SK-N-SH (cell line): ENCODE data around the gene RELCH. TPM values are rescaled to one million over a fixed set of nuclear protein-coding genes. Genes with fewer than 3 reads are reported as not detected.

Source experiments
- CTCF ChIA-PET: fragments of 300-600, 350-600 bp; formaldehyde crosslinking; extraction: SDS; loops from one replicate; lab custom pipeline; 2021; lab: Yijun Ruan, JAX
- POLR2A ChIA-PET: fragments of 350-600 bp; sonication (Branson Sonifier 250); formaldehyde crosslinking; extraction: SDS; loops from one replicate; lab custom pipeline; 2020; ENCODE audit warnings: antibody characterized with exemption, inconsistent platforms; lab: Yijun Ruan, JAX
- DNase-seq: peaks from one replicate; pipeline ENCODE4 v3.0.0; 2012
- H2AFZ ChIP-seq: fragments of 200-600 bp; sonication (generic); 2 replicates; pipeline ENCODE4 v1.8.1; 2016; ENCODE audit warnings: antibody characterized with exemption, mild to moderate bottlenecking, low read depth
- H3F3A ChIP-seq: fragments of 200-600 bp; sonication (generic); replicated peaks from 2 replicates; pipeline ENCODE3; 2016; ENCODE audit warnings: antibody characterized with exemption, mild to moderate bottlenecking; ENCODE audit not compliant: insufficient read depth
- H3K27ac ChIP-seq, 2 experiments: fragments of 200-500 bp in 1 of 2; fragments of 200-600 bp in 1 of 2; sonication (Bioruptor generic) in 1 of 2; sonication (generic), shearing (Covaris generic) in 1 of 2; 2 replicates each; pipeline versions ENCODE4 v1.5.1 to v1.6.1; 2014 to 2016; ENCODE audit warnings: low read depth in 2 of 2, inconsistent platforms in 1 of 2, low read length in 1 of 2, mild to moderate bottlenecking in 1 of 2, mixed read lengths in 1 of 2
- H3K27me3 ChIP-seq: fragments of 200-600 bp; sonication (generic), shearing (Covaris generic); 2 replicates; pipeline ENCODE4 v1.6.1; 2016; ENCODE audit warnings: mixed run types; ENCODE audit not compliant: insufficient read depth
- H3K36me3 ChIP-seq, 2 experiments: fragments of 200-500 bp in 1 of 2; fragments of 200-600 bp in 1 of 2; sonication (Bioruptor generic) in 1 of 2; sonication (generic) in 1 of 2; replicated peaks in 1 of 2; 2 replicates each; pipeline versions ENCODE3 to v1.5.1; 2014 to 2016; ENCODE audit warnings: low read length in 1 of 2, mild to moderate bottlenecking in 1 of 2; ENCODE audit not compliant: insufficient read depth in 2 of 2, control insufficient read depth in 1 of 2
- H3K4me1 ChIP-seq, 2 experiments: fragments of 200-500 bp in 1 of 2; fragments of 200-600 bp in 1 of 2; sonication (Bioruptor generic) in 1 of 2; sonication (generic), shearing (Covaris generic) in 1 of 2; 2 replicates each; pipeline versions ENCODE4 v1.5.1 to v1.6.1; 2014 to 2016; ENCODE audit warnings: low read depth in 1 of 2, low read length in 1 of 2, mixed run types in 1 of 2; ENCODE audit not compliant: insufficient read depth in 2 of 2, control insufficient read depth in 1 of 2
- H3K4me2 ChIP-seq: fragments of 200-600 bp; sonication (generic), shearing (Covaris generic); 2 replicates; pipeline ENCODE4 v1.6.1; 2017; ENCODE audit warnings: mixed run types
- H3K4me3 ChIP-seq, 2 experiments: fragments of 200-500 bp in 1 of 2; fragments of 200-600 bp in 1 of 2; sonication (Bioruptor generic) in 1 of 2; sonication (generic), shearing (Covaris generic) in 1 of 2; 2 replicates each; pipeline versions ENCODE4 v1.5.1 to v1.8.1; 2014 to 2016; ENCODE audit warnings: low read depth in 2 of 2, inconsistent platforms in 1 of 2, low read length in 1 of 2, mild to moderate bottlenecking in 1 of 2, mixed read lengths in 1 of 2, moderate library complexity in 1 of 2
- H3K79me2 ChIP-seq: fragments of 200-600 bp; sonication (generic); 2 replicates; pipeline ENCODE4 v1.8.1; 2017; ENCODE audit warnings: mild to moderate bottlenecking; ENCODE audit not compliant: insufficient read depth
- H3K9ac ChIP-seq: fragments of 200-600 bp; sonication (generic); 2 replicates; pipeline ENCODE4 v1.6.1; 2017; ENCODE audit warnings: mixed run types
- H3K9me2 ChIP-seq: fragments of 200-600 bp; sonication (generic); 2 replicates; pipeline ENCODE4 v1.6.1; 2017; ENCODE audit warnings: mixed run types
- H3K9me3 ChIP-seq: fragments of 200-600 bp; sonication (generic); 2 replicates; pipeline ENCODE4 v1.6.1; 2017; ENCODE audit warnings: mixed run types, mild to moderate bottlenecking, moderate library complexity
- H4K20me1 ChIP-seq: fragments of 200-600 bp; sonication (generic); 2 replicates; pipeline ENCODE4 v1.6.1; 2017; ENCODE audit warnings: mild to moderate bottlenecking, mixed run types; ENCODE audit not compliant: insufficient read depth
- CHD2 ChIP-seq: fragments of 150-350 bp; IDR thresholded peaks from 2 replicates; pipeline ENCODE4 v1.6.1; 2018; ENCODE audit warnings: low read length; ENCODE audit not compliant: partially characterized antibody
- EZH2phosphoT487 ChIP-seq: fragments of 200-600 bp; sonication (generic); IDR thresholded peaks from 2 replicates; pipeline ENCODE4 v1.6.1; 2017; ENCODE audit warnings: low read depth, mixed run types, mild to moderate bottlenecking, antibody characterized with exemption, moderate library complexity, borderline replicate concordance
- GATA2 ChIP-seq: sonication (generic); formaldehyde crosslinking; IDR thresholded peaks from 2 replicates; pipeline ENCODE4 v1.5.0; 2020; ENCODE audit warnings: mild to moderate bottlenecking, missing genetic modification reagents
- MXI1 ChIP-seq: IDR thresholded peaks from 2 replicates; pipeline ENCODE4 v1.6.1; 2012; ENCODE audit warnings: mild to moderate bottlenecking, low read depth, low read length, improper control_type of control experiment
- NFIC ChIP-seq: IDR thresholded peaks from 2 replicates; pipeline ENCODE4 v1.4.0; 2012; ENCODE audit warnings: borderline replicate concordance
- NRF1 ChIP-seq: IDR thresholded peaks from 2 replicates; pipeline ENCODE4 v1.6.1; 2012; ENCODE audit warnings: low read depth, mild to moderate bottlenecking, low read length
- POLR2AphosphoS5 ChIP-seq: IDR thresholded peaks from 2 replicates; pipeline ENCODE4 v1.6.1; 2012; ENCODE audit warnings: low read depth, low read length
- REST ChIP-seq: IDR thresholded peaks from 2 replicates; pipeline ENCODE4 v1.6.1; 2012; ENCODE audit warnings: mild to moderate bottlenecking, low read depth, low read length, moderate library complexity
- RFX5 ChIP-seq: IDR thresholded peaks from 2 replicates; pipeline ENCODE4 v1.6.1; 2012; ENCODE audit warnings: mild to moderate bottlenecking, improper control_type of control experiment, low read length
- RXRA ChIP-seq: IDR thresholded peaks from 2 replicates; pipeline ENCODE4 v1.4.0; 2012; ENCODE audit warnings: low read depth, mild to moderate bottlenecking, borderline replicate concordance
- SMC3 ChIP-seq: IDR thresholded peaks from 2 replicates; pipeline ENCODE4 v1.6.1; 2012; ENCODE audit warnings: low read depth, low read length, improper control_type of control experiment
- TAF1 ChIP-seq: IDR thresholded peaks from 2 replicates; pipeline ENCODE4 v1.6.1; 2012; ENCODE audit warnings: low read depth, mild to moderate bottlenecking, low read length, moderate library complexity, borderline replicate concordance
- TCF12 ChIP-seq: IDR thresholded peaks from 2 replicates; pipeline ENCODE4 v1.4.0; 2012
- USF2 ChIP-seq: fragments of 150-350 bp; IDR thresholded peaks from 2 replicates; pipeline ENCODE4 v1.6.1; 2017; ENCODE audit warnings: antibody characterized with exemption, low read length, low read depth, borderline replicate concordance
- WGBS: methylation state at CpG from one replicate; pipeline ENCODE4 v1.1.6; 2017; ENCODE audit warnings: low lambda C conversion rate; 5-methylcytosine and 5-hydroxymethylcytosine counted together
- polyA plus RNA-seq, 3 experiments: library from polyadenylated mRNA; depleted of rRNA; stranded (reverse); fragments of >200 nt; gene quantifications; 2 replicates each; pipeline ENCODE4 v1.2.3, GENCODE V29; 2012
- TF ChIP-seq, protein P1 (sequence below): IDR thresholded peaks from 2 replicates; pipeline ENCODE4 v1.4.0; 2012; ENCODE audit warnings: low read depth, borderline replicate concordance
- TF ChIP-seq, protein P2 (sequence below): IDR thresholded peaks from 2 replicates; pipeline ENCODE4 v1.4.0; 2012; ENCODE audit warnings: low read depth
- TF ChIP-seq, protein P3 (sequence below): IDR thresholded peaks from 2 replicates; pipeline ENCODE4; 2012

RELCH gene
- polyA plus RNA-seq, 1 of the 3 experiments (the other 2 are of a cell fraction), result 7.4 TPM

GRCh38 chr18:62196980-62197379, 9.9 kb downstream of the RELCH start:
- no peak overlapping the region for H3K4me3 ChIP-seq
- peaks cover 93% of the 10 kb centered on the region for H3K79me2 ChIP-seq
- CTCF ChIA-PET, result interaction anchor here (0.6 to 1.8 kb wide), 2 partner anchors 10 to 76 kb away, joined by 4 to 6 read pairs; partner anchors contain the start of genes PIGN and RELCH
- H2AFZ ChIP-seq, result no peak overlapping the region
- H3K27me3 ChIP-seq, result no peaks in the 10 kb centered on the region
- peaks cover 7% of the 10 kb centered on the region for H3F3A ChIP-seq
- H3K27ac ChIP-seq, result no peak overlapping the region
- POLR2A ChIA-PET, result no interaction called here
- no peak overlapping the region for H3K9ac ChIP-seq
- H3K4me1 ChIP-seq, result no peaks in the 10 kb centered on the region; a peak in 1 of 4 replicates
- H3K4me2 ChIP-seq, result no peak overlapping the region
- no peaks in the 10 kb centered on the region for H3K9me2 ChIP-seq
- no peak for DNase-seq
- H4K20me1 ChIP-seq, result peaks cover 18% of the 10 kb centered on the region
- no peaks in the 10 kb centered on the region for H3K9me3 ChIP-seq
- peaks cover 0 to 4% of the 10 kb centered on the region in 2 experiments for H3K36me3 ChIP-seq
- TF ChIP-seq REST (no peak), NFIC (no peak), RXRA (no peak), RFX5 (no peak), USF2 (no peak), SMC3 (no peak), TAF1 (no peak), POLR2AphosphoS5 (no peak)
- TF ChIP-seq, protein P1, sequence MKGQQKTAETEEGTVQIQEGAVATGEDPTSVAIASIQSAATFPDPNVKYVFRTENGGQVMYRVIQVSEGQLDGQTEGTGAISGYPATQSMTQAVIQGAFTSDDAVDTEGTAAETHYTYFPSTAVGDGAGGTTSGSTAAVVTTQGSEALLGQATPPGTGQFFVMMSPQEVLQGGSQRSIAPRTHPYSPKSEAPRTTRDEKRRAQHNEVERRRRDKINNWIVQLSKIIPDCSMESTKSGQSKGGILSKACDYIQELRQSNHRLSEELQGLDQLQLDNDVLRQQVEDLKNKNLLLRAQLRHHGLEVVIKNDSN, result no peak
- TF ChIP-seq, protein P2, sequence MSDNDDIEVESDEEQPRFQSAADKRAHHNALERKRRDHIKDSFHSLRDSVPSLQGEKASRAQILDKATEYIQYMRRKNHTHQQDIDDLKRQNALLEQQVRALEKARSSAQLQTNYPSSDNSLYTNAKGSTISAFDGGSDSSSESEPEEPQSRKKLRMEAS, result no peak
- TF ChIP-seq, all 33 proteins: peak for 0

- Histone ChIP-seq H3K79me2 (peaks cover 93% of the 10 kb centered on the region), H3K4me3 (no peak overlapping the region), H3K9me3 (no peaks in the 10 kb centered on the region), H3K27ac (no peak overlapping the region), H3K4me2 (no peak overlapping the region), H3F3A (peaks cover 7% of the 10 kb centered on the region), H2AFZ (no peak overlapping the region), H3K9ac (no peak overlapping the region), H3K27me3 (no peaks in the 10 kb centered on the region), H4K20me1 (peaks cover 18% of the 10 kb centered on the region), H3K9me2 (no peaks in the 10 kb centered on the region), H3K4me1 (no peaks in the 10 kb centered on the region; a peak in 1 of 4 replicates), H3K36me3 (no peaks in the 10 kb centered on the region)
- DNase-seq, result no peak
- POLR2A ChIA-PET, result no interaction called here
- WGBS, result 92% methylated on average over 2 of the region's 2 CpGs
- CTCF ChIA-PET, result interaction anchor here (1.1 to 1.8 kb wide), 3 partner anchors 12 to 48 kb away, joined by 3 to 6 read pairs (median 3); partner anchors contain the start of genes PIGN and RELCH
- TF ChIP-seq GATA2 (CRISPR knock-in tag) (no peak), TCF12 (no peak), RFX5 (no peak), SMC3 (no peak), CHD2 (no peak), RXRA (no peak), TAF1 (no peak), NRF1 (no peak), EZH2phosphoT487 (no peak), MXI1 (no peak)
- TF ChIP-seq, protein P3, sequence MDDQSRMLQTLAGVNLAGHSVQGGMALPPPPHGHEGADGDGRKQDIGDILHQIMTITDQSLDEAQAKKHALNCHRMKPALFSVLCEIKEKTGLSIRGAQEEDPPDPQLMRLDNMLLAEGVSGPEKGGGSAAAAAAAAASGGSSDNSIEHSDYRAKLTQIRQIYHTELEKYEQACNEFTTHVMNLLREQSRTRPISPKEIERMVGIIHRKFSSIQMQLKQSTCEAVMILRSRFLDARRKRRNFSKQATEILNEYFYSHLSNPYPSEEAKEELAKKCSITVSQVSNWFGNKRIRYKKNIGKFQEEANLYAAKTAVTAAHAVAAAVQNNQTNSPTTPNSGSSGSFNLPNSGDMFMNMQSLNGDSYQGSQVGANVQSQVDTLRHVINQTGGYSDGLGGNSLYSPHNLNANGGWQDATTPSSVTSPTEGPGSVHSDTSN, result no peak
These were observed 11.2 kb downstream of the RELCH start for GRCh38 chr18:62198259-62198658.
